BE2C (cell line): ENCODE data around the gene DSG2. TPM values are rescaled to one million over a fixed set of nuclear protein-coding genes. Genes with fewer than 3 reads are reported as not detected.
A peak's percentile ranks its signal among the peaks of the same experiment; 100 is the strongest.

Experiments
- DNase-seq: peaks from one replicate; pipeline ENCODE4 v3.0.0-alpha.2; 2020
- H3K27me3 ChIP-seq: fragments of 250-450 bp; sonication (Bioruptor Pico); 2 replicates; pipeline ENCODE4 v1.5.1; 2020; ENCODE audit warnings: mild to moderate bottlenecking
- H3K36me3 ChIP-seq: fragments of 250-450 bp; sonication (Bioruptor Pico); 2 replicates; pipeline ENCODE4 v1.5.1; 2020; ENCODE audit warnings: mild to moderate bottlenecking
- H3K4me1 ChIP-seq: fragments of 250-450 bp; sonication (Bioruptor Pico); 2 replicates; pipeline ENCODE4 v1.5.1; 2020
- H3K4me3 ChIP-seq: 2 replicates; pipeline ENCODE4 v1.5.1; 2011; ENCODE audit warnings: low read depth, low read length
- H3K9me3 ChIP-seq: fragments of 250-450 bp; sonication (Bioruptor Pico); 2 replicates; pipeline ENCODE4 v1.5.1; 2020
- CTCF ChIP-seq: IDR thresholded peaks from 2 replicates; pipeline ENCODE4 v1.5.1; 2012; ENCODE audit warnings: mild to moderate bottlenecking, low read depth, low read length
- polyA plus RNA-seq: library from polyadenylated mRNA; unstranded; fragments of >200 nt; gene quantifications from one replicate; pipeline ENCODE4 v1.2.1, GENCODE V29; 2012; ENCODE audit warnings: low read depth, missing spikeins; ENCODE audit not compliant: insufficient read length, insufficient read depth

DSG2 gene
- not detected for polyA plus RNA-seq

- Histone ChIP-seq H3K4me1 (no peaks in the 10 kb centered on the region), H3K27me3 (peaks cover 16% of the 10 kb centered on the region), H3K36me3 (no peaks in the 10 kb centered on the region), H3K9me3 (no peaks in the 10 kb centered on the region), H3K4me3 (peak within 1 kb of the TSS; percentile 23; the same call in 1 of the 2 replicates)
- DNase-seq = peak; percentile 8
- TF ChIP-seq CTCF = no peak
Measured at GRCh38 chr18:31497836-31498573, at the start of gene DSG2. DSG2 (plus strand) TSS chr18:31498177; CDS start chr18:31498252, 75 bp downstream.

- no peaks in the 10 kb centered on the region for H3K27me3 ChIP-seq
- no peak overlapping the region for H3K4me3 ChIP-seq
- no peak for TF ChIP-seq CTCF
- H3K36me3 ChIP-seq = no peaks in the 10 kb centered on the region
- no peaks in the 10 kb centered on the region for H3K9me3 ChIP-seq
- no peaks in the 10 kb centered on the region for H3K4me1 ChIP-seq
- no peak for DNase-seq
Measured at GRCh38 chr18:31450409-31450808, 47.6 kb upstream of the DSG2 start.

- Histone ChIP-seq H3K27me3 (no peaks in the 10 kb centered on the region), H3K9me3 (no peaks in the 10 kb centered on the region), H3K4me1 (no peaks in the 10 kb centered on the region), H3K36me3 (no peaks in the 10 kb centered on the region), H3K4me3 (no peak overlapping the region)
- no peak for DNase-seq
- no peak for TF ChIP-seq CTCF
Measured at GRCh38 chr18:31451625-31452024, 46.4 kb upstream of the DSG2 start.

GRCh38 chr18:31454066-31454708 lies 43.8 kb upstream of the DSG2 start:
- no peaks in the 10 kb centered on the region for H3K27me3 ChIP-seq
- DNase-seq = no peak
- no peaks in the 10 kb centered on the region for H3K9me3 ChIP-seq

GRCh38 chr18:31469629-31470028 lies 28.3 kb upstream of the DSG2 start:
- no peaks in the 10 kb centered on the region for H3K27me3 ChIP-seq
- no peaks in the 10 kb centered on the region for H3K4me1 ChIP-seq
- no peak for TF ChIP-seq CTCF
- DNase-seq = no peak
- no peaks in the 10 kb centered on the region for H3K36me3 ChIP-seq
- no peaks in the 10 kb centered on the region for H3K9me3 ChIP-seq
- no peak overlapping the region for H3K4me3 ChIP-seq

More at GRCh38 chr18:31454066-31454708, 43.8 kb upstream of the DSG2 start:
- H3K4me1 ChIP-seq = no peaks in the 10 kb centered on the region
- no peak overlapping the region for H3K4me3 ChIP-seq
- no peaks in the 10 kb centered on the region for H3K36me3 ChIP-seq
- no peak for TF ChIP-seq CTCF

GRCh38 chr18:31478688-31479087 lies 19.3 kb upstream of the DSG2 start:
- Histone ChIP-seq H3K36me3 (no peaks in the 10 kb centered on the region), H3K4me3 (no peak overlapping the region), H3K27me3 (no peaks in the 10 kb centered on the region), H3K9me3 (no peaks in the 10 kb centered on the region), H3K4me1 (no peaks in the 10 kb centered on the region)
- no peak for TF ChIP-seq CTCF
- DNase-seq = no peak
